ENCODE measurements around the gene RIMS3. TPM values are rescaled to one million over a fixed set of nuclear protein-coding genes. Genes with fewer than 3 reads are reported as not detected.

The RIMS3 gene
- 43.9 TPM for total RNA-seq

DNA sequence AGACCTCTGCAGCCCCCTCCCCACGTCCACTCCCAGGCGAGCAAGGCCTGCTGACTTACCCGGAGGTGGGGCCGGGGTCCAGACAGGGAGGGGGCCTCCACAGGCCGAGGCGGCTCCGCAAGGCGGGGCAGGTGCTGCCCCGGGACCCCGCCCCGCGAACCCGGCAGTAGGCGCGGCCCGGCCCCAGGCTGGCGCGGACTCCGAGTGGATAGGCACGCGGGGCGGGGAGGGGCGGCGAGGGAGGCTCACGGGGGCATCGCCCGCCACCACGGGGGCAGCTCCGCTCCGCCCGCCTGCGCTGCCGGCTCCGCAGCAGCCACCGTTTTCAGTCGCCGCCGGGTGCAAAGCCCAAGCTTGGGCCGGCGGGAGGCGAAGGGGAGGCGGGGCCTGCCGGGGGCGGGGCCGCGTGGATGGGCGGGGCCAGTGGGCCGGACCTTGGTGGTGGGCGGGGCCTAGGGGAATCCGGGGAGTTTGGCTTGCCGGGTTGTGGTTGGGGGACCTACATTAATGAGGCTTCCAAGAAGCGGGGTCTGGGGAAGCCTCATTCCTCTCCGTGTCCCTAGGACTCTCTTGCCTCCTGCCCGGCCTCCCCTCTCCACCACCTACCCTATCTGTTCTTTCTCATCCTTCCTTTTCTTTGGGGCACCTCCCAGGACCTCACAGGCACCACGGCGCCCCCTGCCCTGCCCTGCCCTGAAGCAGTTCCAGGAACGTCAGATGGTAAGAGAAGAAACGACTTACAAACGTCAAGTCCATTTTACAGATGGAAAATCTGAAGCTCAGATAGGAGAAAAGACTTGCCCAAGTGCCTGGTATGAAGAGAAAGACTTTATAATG, at the start of gene RIMS3:
Gene RIMS3, minus strand, starts transcription at position 348 of the 837 bp plus-strand sequence. CDS start 23,757 bp downstream, outside the sequence.
- peak within 1 kb of the TSS; percentile 77 to 86 for H3K27ac ChIP-seq
- intact Hi-C loops (cut with DNase I): loop anchor here (1.0 to 5.0 kb wide), 2 partner anchors 26 to 133 kb away; partner anchors contain the start of genes NFYC and ZNF684
- no peaks in the 10 kb centered on the region for H3K36me3 ChIP-seq
- DNase-seq (ENCODE audit: low spot score in 2 of 2): peak in 1 of 2 donors; percentile 85
- peaks cover 4 to 22% of the 10 kb centered on the region in 2 donors for H3K4me1 ChIP-seq
- TF ChIP-seq CTCF (IDR thresholded peaks at IDR 0.05): peak in 1 of 3 experiments; percentile 30
- no peaks in the 10 kb centered on the region for H3K9me3 ChIP-seq
- H3K4me3 ChIP-seq: peak within 1 kb of the TSS; percentile 80 to 96
- no peaks in the 10 kb centered on the region for H3K27me3 ChIP-seq

DNA sequence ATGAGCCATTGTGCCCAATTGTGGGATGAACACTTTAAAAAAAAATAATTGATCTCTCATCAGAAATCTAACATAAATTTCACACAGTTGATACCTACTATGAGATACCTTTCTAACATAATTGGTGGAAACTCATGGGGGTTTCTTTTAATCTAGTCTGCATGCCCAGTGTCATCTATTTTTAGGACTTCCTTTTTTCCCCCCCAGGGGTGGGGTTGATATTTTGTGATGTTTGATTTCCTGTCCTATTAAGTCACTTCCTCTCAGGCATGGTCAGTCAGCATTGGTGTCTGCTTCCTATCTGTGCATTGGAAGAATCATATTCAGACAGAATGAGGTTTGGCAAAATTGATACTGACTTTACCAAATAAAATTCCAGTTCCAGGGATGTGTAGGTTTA, 47.5 kb upstream of the RIMS3 start:
- peaks cover 4 to 48% of the 10 kb centered on the region in 2 donors for H3K4me1 ChIP-seq
- no peak for DNase-seq (ENCODE audit: low spot score in 2 of 2)
- no peaks in the 10 kb centered on the region for H3K27me3 ChIP-seq
- intact Hi-C loops (cut with DNase I): loop anchor here (5.0 kb wide), 1 partner anchor 69 kb away; the partner anchor contains the start of gene KCNQ4
- H3K9me3 ChIP-seq: no peaks in the 10 kb centered on the region
- no peak overlapping the region for H3K4me3 ChIP-seq
- peak overlapping the region; percentile 59 to 74 for H3K27ac ChIP-seq
- TF ChIP-seq CTCF (IDR thresholded peaks at IDR 0.05): no peak
- no peaks in the 10 kb centered on the region for H3K36me3 ChIP-seq

- H3K4me3 ChIP-seq: no peak overlapping the region
- H3K27me3 ChIP-seq: no peaks in the 10 kb centered on the region
- intact Hi-C loops (cut with DNase I): loop anchor here (5.0 kb wide), 1 partner anchor 70 kb away; the partner anchor contains the start of gene KCNQ4
- H3K9me3 ChIP-seq: no peaks in the 10 kb centered on the region
- no peak for TF ChIP-seq CTCF (IDR thresholded peaks at IDR 0.05)
- H3K4me1 ChIP-seq: peaks cover 4 to 48% of the 10 kb centered on the region in 2 donors
- peak overlapping the region; percentile 59 to 74 for H3K27ac ChIP-seq
- H3K36me3 ChIP-seq: no peaks in the 10 kb centered on the region
- DNase-seq (ENCODE audit: low spot score in 2 of 2): no peak
Measured at GRCh38 chr1:40712405-40712944, 47.0 kb upstream of the RIMS3 start.

- Histone ChIP-seq H3K27me3 (no peaks in the 10 kb centered on the region), H3K36me3 (no peaks in the 10 kb centered on the region), H3K27ac (peak overlapping the region; percentile 59 to 74), H3K4me3 (peak overlapping the region in 1 of 2 donors; percentile 45), H3K4me1 (peaks cover 4 to 48% of the 10 kb centered on the region in 2 donors), H3K9me3 (no peaks in the 10 kb centered on the region)
- no peak for TF ChIP-seq CTCF (IDR thresholded peaks at IDR 0.05)
- intact Hi-C loops (cut with DNase I): loop anchor here (5.0 kb wide), 1 partner anchor 71 kb away; the partner anchor contains the start of gene KCNQ4
- DNase-seq (ENCODE audit: low spot score in 2 of 2): no peak
Measured at GRCh38 chr1:40711465-40712404, 46.3 kb upstream of the RIMS3 start.

Measured in ascending aorta (tissue), 2 donors.